ENCODE data around the gene FKBP14.

Gene FKBP14

DNA sequence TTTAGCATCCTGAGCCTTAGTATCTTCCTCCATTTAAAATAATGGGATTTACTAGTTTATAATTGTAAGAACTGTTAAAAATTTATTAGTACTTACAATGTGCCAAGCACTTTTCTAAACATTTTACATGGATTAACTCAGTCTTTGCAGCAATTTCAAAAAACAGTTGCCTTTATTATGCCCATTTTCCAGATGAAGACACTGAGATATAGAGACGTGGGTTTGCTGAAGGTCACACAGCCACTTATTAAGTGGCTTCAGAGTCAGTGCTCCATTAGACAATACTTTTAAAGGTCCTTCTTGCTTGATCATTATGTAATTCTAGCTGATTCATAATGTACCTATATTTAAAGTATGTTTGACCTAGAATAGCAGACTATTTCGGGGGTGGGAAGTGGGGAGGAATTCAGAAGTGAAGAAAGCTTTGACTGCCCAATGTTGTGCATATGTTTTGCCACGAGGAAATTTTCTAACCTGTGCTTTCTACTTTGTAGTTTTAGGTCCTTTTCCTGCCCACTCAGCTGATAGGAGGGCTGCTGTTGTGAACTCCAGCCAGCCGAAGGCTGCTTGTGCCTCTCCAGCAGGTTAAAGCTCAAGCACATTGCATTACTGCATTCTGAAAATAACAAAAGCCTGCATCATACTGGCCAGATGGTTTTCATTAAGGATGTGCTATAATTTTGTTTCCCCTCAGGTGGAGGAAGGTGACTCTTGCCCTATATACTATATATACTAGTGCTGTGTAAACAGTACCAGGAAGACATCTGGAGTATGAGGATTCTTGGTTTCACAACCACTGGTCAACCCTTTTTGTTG is 6.0 kb upstream of the FKBP14 start:
- no peak for DNase-seq (ENCODE audit: low spot score)

DNA sequence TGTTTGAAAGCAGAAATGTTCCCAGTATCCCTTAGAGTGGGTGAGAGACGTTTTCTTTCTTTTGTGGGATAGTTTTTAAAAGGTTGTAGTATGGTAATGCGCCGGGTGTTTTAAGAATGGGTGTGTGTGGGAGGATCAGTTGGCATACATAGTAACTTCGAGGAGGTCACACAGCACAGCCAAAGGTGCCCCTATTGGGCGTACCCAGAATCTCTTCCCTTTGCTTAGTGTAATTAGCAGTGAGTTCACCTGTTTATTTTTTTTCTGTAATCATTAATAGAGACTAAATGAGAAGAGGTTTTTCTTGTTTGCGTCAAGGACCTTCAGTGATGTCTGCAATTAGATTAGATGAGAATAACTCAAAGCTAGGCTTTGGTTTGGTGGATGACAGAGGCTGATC is 3.2 kb upstream of the FKBP14 start:
- peak; percentile 32 for DNase-seq (ENCODE audit: low spot score)

DNA sequence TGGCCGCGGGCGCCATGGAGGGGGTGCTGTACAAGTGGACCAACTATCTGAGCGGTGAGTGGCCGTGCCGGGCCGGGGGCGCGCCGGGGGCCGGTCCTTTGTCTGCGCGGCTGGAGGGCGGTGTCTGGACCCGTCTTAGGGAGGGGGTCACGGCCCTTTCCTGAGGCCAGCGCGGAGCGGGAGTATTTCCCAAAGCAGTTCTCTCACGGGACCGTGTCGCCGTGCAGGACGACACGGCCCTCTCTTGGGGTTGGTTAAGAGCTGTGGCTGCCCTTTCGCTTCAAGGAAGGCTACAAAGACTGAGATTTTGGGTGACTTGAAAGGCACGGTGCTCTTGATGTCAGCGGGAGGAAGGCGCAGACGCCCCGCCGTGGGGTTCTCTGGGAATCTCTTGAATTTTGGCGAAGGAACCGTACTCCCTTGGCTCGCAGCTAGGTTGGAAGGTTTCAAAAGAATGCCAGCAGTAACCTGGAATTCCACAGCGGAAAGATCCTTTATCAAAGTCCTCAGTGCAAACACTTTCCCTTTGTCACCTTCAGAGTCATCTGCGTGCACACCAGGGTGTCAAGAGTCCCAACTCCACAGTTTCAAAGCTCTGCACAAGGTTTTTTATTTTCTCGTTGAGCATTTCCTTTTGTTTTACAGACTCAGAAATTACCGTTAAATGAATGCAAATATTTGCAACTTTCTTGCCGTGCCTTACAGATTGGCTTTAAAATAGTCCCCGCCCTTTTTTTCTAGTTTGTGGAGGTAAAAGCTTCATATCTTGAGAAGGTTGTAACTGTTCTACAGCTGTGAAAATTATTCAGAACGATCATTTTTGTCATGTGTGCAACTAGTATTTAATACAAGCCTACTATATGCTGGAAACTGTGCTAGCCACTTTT is 2.5 kb upstream of the FKBP14 start:
- DNase-seq (ENCODE audit: low spot score) = peak; percentile 41

DNA sequence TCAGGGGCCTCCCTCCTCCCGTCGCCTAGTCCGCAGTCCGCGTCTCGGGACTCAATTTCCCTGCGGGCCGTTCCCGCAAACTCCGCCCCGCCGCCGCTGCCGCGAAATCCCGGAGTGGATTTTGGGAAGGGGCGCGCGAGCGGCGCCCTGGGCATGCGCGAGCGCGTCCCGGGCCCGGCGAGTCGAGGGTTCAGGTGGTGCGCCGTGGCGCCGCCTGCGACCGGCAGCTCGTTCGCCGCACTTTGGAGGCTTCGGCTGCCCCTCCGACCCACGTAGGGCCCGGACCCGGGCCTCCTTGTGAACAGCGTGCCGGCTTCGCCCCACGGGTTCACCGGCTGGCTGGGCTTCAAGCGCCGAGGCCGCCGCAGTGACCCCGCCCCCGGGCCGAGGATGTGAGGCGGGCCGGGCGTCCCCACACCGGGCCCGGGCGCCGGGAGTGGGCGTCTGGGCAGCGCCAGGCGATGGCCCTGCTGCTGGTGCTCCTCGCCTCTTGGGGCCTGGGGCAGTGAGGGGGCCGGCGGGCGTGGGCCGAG is 1.8 kb upstream of the FKBP14 start, which contains the start of gene PLEKHA8:
TSS of gene PLEKHA8 (plus strand) at position 197 of the 533 bp plus-strand sequence. CDS start 351 bp downstream, outside the sequence.
- peak; percentile 77 for DNase-seq (ENCODE audit: low spot score)

DNA sequence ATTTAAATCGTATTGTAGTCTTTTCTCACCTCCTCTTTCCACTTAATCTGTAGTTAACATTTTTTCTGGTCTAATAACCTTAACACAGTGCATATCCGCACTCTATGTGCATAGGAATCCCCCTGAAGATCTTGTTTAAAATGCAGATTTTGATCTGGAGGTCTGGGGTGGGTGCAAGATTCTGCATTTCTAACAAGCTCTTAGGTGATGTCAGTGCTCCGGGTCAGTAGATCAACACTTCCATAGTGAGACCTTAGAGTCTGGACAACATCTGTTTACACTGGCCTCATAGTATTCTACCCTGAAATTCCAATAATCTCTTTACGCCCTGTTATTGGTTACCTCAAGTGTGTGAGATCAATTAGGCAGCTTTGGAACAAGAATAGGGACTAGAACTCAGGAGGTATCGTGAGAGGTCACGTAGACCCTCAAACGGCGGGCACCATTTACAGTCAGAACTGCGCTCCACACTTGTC is 1.3 kb upstream of the FKBP14 start:
- no peak for DNase-seq (ENCODE audit: low spot score)

DNA sequence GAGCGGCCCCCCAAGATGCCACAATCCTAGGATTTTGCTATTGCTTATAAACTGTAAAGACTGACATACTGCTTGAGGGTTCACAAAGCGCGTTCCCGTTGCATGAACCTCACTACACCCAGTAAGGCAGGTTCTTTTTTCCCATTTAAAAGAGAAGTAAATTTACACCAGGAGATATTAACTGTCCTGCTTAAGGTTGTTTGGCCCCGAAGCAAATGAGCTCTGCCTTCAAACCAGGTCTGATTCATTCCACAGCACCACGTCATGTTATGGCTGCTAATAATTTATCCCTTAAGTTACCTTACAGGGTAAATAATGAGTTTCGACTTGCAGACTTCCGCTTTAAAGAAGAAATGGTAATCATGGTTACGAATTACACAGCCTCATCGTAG is 559 bp upstream of the FKBP14 start:
- DNase-seq (ENCODE audit: low spot score) = peak; percentile 27

DNA sequence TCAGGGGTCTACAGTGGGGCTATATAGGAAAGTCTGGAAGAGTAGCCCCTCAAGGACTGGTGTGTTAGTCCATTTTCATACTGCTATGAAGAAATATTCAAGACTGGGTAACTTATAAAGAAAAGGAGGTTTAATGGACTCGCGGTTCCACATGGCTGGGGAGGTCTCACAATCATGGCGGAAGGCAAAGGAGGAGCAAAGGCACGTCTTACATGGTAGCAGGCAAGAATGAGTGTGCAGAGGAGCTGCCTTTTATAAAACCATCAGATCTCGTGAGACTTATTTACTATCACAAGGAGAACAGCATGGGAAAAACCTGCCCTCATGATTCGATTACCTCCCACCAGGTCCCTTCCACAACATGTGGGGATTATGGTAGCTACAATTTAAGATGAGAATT is 3.0 kb downstream of the FKBP14 start:
- DNase-seq (ENCODE audit: low spot score) = no peak

DNA sequence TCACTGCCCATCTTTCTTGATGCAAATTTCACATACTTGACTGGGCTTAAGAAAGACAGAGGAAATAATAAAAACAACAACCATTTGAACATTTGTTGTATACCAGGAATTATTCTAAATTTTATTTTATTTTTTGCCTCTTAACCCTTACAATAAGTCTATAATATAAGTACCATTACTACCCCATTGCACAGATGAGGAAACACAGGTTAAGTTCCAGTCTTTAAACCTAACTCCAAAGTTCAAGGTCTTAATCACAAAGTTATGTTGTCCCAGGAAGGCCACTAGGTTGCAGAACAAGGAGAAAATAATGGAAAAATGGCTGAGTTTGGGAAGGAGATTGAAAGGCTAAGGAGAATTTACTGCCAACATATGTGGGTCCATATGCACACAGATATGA is 3.5 kb downstream of the FKBP14 start:
- DNase-seq (ENCODE audit: low spot score) = no peak

DNA sequence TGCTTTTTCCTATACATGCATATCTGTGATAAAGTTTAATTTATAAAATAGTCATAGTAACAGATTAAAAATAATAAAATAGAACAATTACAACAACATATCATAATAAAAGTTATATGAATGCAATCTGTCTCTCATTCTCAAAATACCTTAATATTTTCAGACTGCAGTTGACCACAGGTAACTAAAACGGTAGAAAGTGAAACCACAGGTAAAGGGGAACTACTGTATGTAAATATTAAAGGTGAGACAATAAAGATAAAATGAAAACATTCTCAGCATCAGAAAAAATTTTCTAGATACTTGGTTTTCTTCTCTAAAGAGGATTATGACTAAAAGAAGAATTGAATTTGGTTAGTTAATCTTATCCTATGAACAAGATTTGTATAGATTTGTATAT is 6.0 kb downstream of the FKBP14 start:
- no peak for DNase-seq (ENCODE audit: low spot score)

DNA sequence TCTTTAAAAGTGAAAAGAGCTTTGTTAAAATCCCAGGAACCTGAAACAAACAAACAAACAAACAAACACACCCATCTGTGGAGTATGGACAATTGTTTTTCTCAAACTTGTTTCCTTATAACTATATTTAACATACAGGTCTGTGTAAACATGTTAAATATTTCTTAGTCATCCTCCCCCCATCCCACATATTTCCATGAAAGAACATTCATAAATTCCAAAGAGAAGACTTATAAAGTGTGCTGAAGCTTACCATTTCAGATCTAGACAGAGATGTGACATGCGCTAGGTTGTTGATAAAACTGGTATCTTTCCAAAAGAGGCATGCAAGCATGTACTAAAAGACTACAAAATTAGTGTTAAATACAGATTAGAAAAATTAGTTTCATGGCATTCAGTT is 6.5 kb downstream of the FKBP14 start:
- no peak for DNase-seq (ENCODE audit: low spot score)

DNA sequence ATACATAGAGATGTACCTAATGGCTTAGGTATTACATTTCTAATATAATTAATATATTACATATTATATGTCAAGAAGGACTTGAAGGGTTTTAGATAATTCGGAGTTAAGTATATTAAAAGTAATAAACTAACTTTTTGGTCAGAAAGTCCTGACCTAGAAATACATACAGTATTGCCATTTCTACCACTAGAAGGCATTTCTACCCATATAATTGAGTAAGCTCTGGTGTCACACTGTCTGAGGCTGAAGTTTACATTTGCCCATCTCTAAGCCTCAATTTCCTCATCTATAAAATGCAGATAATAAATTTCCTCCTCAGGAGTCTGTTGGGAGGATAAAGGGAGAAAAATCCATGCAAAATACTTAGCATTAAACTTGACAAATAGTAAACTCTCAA is 7.1 kb downstream of the FKBP14 start:
- DNase-seq (ENCODE audit: low spot score) = no peak

DNA sequence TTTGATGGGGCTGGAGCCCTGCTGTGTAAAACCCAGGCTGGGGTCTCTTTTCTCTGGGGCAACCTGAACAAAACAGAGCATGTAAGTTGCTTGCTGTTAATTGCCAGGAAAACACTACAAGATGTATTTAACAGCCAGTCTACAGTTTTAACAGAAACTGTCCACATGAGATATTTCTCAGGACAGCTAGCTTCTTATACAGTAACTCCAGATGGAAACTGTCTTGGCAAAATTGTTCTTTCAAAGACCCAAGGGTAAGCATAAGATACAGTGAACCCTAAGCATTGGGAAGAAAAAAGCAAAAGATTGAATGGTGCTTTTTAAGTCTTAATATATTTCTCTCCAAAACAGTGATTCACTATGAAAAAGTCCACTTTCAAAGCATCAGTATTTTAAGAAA is 8.1 kb downstream of the FKBP14 start:
- no peak for DNase-seq (ENCODE audit: low spot score)

DNA sequence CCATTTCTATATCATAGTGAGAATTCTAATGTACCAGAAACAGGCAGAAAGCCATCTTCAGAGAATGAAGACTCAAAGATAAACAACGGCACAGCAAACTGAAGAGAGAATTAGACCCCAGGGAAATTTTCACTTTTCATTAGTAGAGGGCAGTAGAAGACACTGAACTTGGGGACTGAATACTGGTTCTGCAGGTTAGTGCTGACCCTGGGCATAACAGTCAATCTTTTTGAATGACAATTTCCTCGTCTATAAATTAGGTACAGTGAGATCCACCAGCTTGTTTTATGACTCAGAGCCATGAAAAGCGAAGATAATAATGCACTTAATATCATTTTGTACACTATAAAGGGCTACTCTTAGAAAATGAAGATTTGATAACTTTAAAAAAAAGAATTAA is 13.7 kb downstream of the FKBP14 start:
- DNase-seq (ENCODE audit: low spot score) = no peak

DNA sequence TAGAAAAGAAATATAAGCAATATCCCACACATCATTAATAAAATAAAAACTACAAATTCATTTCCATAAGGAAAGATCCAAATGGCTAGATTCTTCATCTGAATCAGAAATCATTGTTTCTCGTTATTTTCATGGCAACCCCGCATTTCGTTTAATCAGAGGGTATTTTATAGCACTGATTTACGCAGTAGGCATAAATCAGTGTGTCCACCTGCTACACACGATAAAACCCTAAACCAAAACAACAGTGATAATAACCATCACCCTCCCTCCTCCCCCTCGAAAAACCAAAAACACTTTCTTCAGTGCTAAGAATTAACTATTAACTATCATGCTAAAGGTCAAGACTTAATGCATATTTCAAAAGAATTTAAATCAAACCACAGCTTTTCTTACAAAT is 16.5 kb downstream of the FKBP14 start:
- DNase-seq (ENCODE audit: low spot score) = no peak

DNA sequence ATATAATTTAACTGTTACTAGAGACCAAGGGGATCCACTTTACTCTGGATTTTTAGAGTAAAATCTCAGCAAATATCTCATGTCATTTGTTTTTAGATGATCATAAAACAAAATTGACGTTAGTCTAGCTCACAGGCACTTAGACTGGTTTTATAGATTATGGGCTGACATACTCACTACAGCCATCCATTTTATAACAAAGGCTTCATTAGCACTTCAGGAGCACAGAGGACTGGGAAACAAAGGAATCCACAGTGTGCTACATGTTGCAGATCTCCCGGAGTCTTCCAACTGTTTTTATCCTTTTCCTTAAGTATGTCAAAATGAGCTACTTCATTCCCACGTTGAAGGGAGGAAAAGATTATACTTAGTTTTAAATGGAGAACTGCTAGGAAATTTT is 21.0 kb downstream of the FKBP14 start:
- DNase-seq (ENCODE audit: low spot score) = no peak

DNA sequence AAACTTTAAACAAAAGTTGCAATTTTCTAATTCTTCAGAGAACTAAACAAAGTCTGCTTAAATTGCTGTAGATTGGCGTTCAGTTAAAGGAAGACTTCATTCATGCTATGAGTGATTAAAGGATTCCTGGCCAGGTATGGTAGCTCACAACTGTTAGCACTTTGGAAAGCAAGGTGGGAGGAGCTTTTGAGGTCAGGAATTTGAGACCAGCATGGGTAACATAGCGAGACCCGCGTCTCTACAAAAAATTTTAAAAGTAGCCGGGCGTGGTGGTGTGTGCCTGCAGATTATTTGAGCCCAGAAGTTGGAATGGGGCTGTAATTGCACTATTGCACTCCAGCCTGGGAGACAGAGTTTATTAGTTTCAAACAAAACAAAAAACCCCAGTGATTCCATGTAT is 23.4 kb downstream of the FKBP14 start:
- no peak for DNase-seq (ENCODE audit: low spot score)

DNA sequence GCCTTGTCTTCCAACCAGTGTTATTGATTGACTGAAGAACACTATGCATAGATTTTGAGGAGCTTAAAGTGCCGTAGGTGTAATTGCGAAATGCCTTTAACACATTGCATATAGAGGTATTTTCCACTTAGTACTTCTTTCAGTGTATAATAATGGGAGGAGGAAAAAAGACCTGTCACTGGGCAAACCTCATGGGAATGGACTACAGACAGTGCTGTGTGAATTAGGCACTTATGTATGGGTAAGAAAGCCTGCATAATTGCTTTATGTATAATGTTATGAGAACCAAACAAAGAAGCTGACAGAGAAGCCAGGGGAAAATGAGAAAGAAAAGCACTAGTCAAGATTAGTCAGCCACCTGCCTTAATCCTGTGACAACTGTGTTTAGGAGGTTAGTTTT is 24.5 kb downstream of the FKBP14 start:
- DNase-seq (ENCODE audit: low spot score) = no peak

DNA sequence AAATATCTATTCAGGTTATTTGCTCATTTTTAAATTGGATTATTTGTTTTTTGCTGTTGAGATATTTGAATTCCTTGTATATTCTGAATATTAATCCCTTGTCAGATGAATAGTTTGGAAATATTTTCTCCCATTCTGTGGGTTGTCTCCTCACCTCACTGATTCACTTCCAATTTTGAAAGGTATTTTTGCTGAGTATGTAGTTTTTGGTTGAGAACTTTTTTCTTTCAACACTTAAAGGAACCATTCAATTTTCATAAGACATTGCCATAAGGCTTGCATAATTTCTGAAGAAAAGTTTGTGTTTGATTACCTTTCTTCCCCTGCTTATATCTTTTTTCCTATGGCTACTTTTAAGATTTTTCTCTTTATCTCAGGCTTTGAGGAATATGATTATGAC is 28.0 kb downstream of the FKBP14 start:
- DNase-seq (ENCODE audit: low spot score) = no peak

DNA sequence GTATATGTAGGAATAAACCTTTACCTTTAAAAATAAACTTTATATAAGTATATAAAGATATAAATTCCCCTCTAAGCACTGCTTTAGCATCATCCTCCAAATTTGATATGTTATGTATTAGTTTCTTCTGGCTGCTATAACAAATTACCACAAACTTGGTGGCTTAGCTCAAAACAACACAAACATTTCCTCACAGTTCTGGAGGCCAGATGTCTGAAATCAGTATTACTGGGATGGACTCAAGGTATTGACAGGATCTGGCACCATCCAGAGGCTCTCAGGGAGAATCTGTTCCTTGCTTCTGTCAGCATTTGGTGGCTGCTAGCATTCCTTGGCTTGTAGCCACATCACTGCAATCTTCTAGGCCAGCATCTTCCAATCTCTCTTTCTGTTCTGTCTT is 30.2 kb downstream of the FKBP14 start:
- no peak for DNase-seq (ENCODE audit: low spot score)

DNA sequence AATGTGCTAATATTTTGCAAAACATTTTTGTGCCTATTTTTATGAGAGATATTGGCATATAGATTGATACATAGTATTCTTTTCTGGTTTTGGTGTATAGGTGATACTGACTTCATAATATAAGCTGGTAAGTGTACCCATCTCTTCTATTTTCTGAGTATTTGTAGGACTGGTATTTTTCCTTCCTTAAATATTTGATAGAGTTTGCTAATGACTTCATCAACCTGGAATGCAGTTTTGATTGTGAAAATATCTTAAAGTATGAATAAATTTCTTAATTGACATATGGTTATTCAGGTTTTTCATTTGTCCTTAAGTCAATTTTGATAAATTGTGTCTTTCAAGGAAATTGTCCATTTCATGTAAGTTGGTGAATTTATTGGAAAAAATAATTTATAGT is 30.9 kb downstream of the FKBP14 start:
- DNase-seq (ENCODE audit: low spot score) = no peak

DNA sequence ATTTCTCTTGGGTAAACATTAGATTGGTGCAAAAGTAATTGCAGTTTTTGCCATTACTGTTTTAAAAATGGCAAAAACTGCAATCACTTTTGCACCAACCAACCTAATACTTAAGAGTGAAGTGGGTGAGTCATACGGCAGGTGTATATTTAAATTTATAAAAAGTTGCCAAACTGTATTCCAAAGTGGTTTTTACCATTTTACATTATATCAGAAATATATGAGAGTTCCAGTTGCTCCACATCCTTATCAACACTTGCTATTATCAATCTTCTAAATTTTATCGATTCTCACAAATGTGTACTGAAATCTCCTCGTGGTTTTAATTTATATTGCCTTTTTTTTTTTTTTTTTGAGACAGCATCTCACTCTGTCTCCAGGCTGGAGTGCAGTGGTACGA is 33.4 kb downstream of the FKBP14 start:
- no peak for DNase-seq (ENCODE audit: low spot score)

DNA sequence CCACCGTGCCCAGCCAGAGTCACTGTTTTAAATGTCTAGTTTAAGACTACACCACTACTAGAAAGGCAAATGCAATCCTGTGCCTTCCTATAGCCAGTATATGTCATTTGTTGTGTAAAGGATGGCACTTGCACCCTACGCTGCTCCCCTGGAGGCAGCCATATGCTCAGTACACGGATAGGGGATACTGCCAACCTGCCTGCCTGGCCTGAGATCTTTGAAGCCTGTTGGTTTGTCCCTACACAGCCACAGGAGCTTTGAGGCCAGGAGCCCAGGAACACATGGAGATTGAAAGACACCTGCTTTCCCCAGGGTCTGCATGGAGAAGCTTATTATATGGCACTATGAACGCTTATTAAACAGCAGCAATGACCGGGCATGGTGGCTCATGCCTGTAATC is 34.6 kb downstream of the FKBP14 start:
- no peak for DNase-seq (ENCODE audit: low spot score)

DNA sequence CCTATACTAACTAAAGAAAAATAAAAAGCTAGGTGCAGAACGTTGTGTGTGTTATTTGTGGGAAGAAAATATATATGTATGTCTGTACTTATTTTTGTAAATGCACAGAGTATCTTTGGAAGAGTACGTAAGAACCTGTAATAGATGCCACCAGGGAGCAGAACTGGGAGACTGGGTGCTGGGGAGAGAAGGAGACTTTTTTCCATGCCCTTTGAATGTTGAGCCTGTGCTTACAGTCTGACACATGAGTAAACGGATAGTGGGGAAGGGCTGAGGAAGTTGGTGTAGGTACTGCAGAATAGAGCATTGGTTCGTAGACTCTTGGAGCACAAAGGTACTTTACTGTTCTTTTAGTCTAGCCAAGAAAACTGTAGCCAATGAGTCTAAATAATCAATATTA is 35.6 kb downstream of the FKBP14 start:
- no peak for DNase-seq (ENCODE audit: low spot score)
